Left cardiac atrium (tissue), 4 donors: Measurements from ENCODE around the gene DNM1L. TPM values are rescaled to one million over a fixed set of nuclear protein-coding genes. Genes with fewer than 3 reads are reported as not detected.
"Not testable (repeated sequence)": the region's sequence is repeated elsewhere in the genome, so short reads cannot be mapped to it uniquely, and the experiment has no call there.

Experiments
- ATAC-seq, 2 donors: fragments of 200-7000 bp; cut with Tn5 transposase; one replicate each; pipeline ENCODE4 v1.9.1; 2020; ENCODE audit warnings: mild to moderate bottlenecking in 2 of 2, moderate library complexity in 2 of 2
- DNase-seq: peaks from one replicate; pipeline ENCODE4 v3.0.0-alpha.2; 2020
- intact Hi-C, 2 donors: fragments of 100-400 bp; cut with DNase I; formaldehyde crosslinking; loops; one replicate each; pipeline versions ENCODE4 v1.14.1 to v1.15.1; 2022 to 2023
- total RNA-seq, 2 donors: library from RNA; stranded (reverse); fragmentation: NEBNext Ultra II Directional; extraction: Animal tissue kit (Norgen Biotek cat#: 25700); gene quantifications; one replicate each; pipeline ENCODE4 v1.2.1, GENCODE V29; 2021
- donor health status: DM: no; HTN: yes; CAD: no.
- donor health status: DM: no; HTN: yes; CAD: no; lungs with severe emphysema.
- donor health status: DM: yes; HTN: yes; CAD: no.
- donor health status: Dilated cardiomyopathy.

The DNM1L gene
- total RNA-seq, 2 donors from 2014 or later = 55.6 to 69.1 TPM

DNA sequence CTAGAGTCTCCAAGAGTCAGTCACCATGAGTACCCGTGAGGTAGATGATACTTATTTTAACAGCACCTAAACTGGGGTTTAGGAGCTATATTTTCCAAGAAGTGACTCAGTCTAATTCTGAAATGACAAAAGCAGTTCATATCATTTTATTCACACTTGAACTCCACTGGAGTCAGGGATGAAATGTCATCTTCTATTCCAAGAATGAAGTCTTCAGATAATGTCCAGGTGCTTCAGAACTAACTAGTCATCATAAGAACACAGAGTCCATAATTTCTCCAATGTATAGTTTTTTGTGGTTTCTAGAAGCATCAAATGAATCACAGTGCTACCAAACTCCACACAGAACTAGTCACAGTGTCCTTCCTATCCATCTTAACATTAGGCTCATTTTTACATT lies 13.3 kb downstream of the DNM1L start:
- DNase-seq = no peak
- intact Hi-C loops = no loop called here
- no peak for ATAC-seq

DNA sequence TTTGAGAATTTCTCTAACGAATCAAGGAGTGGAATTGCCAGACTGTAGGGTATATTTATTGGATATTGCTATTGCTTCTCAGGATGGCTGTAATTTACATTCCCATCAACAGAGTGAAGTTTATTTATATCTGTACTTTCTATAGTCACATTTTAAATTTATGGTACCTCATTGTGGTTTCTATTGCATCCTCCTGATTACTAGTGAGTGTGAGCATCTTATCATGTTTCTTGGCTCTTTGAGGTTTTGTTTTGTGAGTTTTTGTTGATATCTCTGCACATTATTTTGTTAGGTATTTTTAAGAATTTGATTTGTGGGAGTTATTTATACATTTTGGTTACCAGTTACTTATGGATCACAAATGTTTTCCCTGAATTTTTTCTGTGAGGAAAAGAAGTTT lies 13.9 kb downstream of the DNM1L start:
- intact Hi-C loops = no loop called here
- ATAC-seq (no peak), DNase-seq (no peak)

DNA sequence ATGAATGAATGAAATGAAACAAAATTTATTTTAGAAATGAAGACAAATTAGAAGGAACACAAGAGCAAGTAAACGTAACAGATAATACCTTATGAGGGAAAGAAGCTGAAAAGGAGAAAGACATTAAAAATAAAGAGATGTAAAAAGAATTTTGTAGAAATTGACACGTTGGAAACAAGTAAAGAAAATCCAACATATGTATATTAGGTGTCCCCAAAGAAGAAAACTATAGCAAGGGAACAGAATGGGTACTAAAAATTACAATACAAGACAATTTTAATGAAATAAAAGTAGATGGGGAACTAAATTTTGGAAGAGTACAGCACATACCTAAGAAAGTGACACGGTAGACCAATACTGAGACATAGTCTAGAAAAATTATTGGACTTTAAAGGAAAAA lies 16.7 kb downstream of the DNM1L start:
- ATAC-seq (no peak), DNase-seq (no peak)
- intact Hi-C loops = no loop called here

DNA sequence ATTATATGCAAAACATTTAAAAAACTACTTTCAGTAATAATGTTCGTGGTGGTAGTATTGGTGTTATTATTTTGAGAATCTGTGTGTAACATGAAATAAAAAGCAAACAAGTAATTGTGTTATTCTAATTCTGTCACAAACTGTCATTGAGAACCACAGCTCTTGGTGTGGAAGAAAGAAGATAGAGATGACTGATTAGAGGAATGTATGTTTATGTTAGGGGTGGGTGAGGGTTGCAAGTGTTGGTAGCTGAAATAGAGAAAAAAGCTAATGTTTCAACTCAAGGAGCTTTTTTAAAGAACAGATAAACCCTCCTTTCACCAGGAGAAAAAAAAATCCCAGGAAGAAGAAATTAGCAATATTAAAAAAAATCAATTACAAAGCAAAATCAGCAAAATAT lies 18.3 kb downstream of the DNM1L start:
- intact Hi-C loops = no loop called here
- ATAC-seq (no peak), DNase-seq (no peak)

DNA sequence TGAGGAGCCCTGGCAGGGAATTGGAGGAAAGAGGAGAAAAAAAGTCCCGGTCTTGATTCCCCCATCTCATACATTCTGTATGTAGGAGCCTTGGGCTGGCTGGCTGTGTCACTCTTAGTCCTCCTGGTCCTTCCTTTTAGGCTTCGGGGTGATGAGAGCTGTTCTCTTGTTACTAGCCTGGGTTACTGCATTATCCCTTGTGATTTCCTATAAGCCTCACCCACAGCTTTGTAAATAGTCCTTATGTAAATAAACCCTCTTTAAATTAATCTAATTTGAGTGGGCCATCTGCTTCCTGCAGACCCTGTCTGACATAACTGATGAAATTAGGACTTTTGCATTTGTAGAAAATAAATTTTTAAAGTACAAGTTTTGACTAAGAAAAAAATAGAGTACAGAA lies 19.2 kb downstream of the DNM1L start:
- no peak for DNase-seq
- no peak for ATAC-seq
- intact Hi-C loops = no loop called here

DNA sequence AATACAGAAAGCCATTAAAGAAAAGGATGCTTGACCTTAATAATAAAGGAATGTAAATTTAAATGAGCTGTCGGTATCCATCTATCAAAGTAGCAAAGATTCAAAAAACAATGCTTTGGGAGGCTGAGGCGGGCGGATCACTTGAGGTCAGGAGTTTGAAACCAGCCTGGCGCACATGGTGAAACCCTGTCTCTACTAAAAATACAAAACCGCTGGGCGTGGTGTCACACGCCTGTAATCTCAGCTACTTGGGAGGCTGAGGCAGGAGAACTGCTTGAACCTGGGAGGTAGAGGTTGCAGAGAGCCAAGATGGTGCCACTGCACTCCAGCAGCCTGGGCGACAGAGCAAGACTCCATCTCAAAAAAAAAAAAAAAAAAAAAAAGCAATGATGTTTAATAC lies 20.3 kb downstream of the DNM1L start:
- intact Hi-C loops, ATAC-seq: not testable (repeated sequence)

DNA sequence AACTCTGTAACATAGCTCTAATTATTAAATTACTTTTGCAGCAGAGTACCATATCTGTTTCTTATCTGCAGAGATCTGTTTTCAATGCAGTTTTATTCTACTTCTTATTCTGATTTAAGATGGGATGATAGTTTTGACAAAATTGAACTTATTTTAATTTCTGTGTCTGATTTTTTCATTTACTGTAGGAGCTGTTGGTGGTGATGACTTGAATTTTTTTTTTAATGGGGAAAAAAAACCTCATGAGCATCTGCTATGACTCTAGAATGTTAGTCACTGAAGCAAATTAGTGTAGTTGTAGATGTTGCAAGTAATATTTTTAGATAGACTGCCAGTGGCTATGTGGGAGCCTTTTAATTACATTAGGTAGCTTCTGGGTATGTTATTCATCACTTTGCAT lies 23.4 kb downstream of the DNM1L start:
- ATAC-seq (no peak), DNase-seq (no peak)
- intact Hi-C loops = no loop called here

More for the DNA sequence above, 20.3 kb downstream of the DNM1L start:
- DNase-seq = not testable (repeated sequence)

DNA sequence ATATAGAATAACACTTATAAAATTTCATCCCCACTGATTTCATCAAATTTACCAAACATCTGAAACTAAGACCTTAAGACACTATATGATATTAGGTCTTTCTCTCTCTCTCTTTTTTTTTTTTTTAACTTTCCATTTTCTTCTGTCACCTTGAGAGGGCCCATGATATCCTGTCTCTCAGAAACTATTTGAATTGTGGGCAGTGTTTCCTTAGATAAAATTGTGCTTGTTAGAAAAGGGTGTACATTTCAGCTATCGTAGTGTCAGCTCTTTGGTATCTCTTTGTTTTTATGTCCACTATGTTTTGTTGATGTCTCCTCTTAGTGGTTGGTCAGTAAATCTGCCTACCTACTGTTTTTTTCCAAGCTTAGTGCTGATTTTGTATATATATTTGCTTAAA lies 23.8 kb downstream of the DNM1L start:
- no peak for ATAC-seq
- DNase-seq = no peak
- intact Hi-C loops = no loop called here

DNA sequence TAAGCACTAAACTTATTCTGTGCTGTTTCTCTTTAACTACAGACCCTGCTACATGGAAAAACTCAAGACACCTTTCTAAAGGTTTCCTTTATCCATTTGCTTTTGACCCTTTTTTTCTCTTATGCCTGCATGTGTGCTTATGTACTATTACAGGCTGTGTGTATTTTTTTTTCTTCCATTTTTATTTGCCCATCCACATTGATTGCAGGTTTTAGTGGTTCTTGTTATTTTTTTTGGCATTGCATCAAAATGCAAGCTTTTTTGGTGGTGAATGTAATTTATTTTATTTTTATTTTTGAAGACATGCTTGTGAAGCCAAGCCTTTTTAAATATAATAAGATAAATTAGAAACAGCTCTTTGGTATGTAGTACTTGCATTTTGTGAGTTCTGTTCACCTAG lies 26.7 kb downstream of the DNM1L start:
- ATAC-seq (no peak), DNase-seq (no peak)
- intact Hi-C loops = no loop called here

DNA sequence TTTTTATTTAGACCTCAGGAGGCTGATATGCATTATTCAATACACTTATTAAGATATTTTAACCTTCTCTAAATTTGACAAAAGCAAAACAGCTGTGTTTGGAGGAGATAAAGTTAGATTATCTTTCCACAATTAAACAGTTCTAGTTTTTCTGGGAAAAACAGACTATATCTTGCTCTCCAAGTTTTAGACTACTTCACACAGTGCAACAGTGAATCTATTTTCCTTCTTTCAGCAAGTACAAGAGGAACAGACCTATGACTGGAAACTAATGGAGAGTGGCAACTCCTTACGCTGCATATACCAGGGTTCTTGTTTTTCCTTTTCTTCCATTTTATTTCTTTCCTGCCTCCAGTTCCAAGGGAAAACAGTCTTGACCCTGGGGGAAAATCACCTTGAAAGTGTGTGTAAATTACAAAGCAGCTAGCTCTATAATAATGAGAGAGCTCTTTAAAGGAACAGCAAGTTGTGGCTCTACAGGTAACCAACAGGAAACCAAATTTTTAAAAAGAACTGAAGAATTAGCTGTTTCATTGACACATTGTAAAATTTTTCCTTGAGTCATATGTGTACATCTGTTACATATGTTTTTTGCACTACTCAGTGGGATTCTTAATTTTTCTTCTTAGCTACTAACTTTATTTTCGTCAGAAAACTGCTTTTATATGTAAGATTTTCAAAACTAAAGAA lies 27.4 kb downstream of the DNM1L start:
- intact Hi-C loops = no loop called here
- no peak for DNase-seq
- no peak for ATAC-seq

DNA sequence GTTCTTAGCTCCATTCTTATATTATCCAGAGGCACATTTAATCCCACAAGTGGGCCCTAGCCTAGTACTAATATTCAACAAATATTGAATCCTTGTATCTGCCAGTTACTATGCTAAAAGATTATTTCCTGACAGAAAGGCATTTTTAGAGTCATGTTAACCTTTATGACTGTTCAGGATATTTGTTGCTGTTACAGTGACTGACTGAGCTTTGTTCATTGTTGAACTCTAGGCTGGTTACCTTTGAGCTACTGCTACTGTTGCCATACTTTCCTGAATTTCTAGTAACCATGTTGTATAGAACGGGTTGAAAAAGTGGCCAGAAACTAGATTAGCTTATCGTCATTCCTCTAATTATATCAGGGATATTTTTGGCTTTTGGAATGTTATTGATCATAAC lies 29.8 kb downstream of the DNM1L start:
- ATAC-seq (no peak), DNase-seq (no peak)
- intact Hi-C loops = no loop called here

DNA sequence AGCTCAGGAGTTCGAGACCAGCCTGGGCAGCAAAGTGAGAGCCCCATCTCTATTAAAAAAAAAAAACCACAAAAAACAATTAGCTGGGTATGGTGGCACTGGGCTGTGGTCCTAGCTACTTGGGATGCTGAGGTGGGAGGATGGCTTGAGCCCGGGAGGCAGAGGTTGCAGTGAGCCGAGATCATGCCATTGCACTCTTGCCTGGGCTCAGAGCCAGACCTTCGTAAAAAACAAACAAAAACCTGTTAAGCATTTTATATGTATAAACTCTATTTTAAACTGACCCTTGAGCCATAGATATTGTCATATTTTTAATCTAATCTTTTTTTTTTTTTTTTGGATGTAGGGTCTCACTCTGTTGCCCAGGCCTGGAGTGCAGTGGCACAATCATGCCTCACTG lies 35.7 kb downstream of the DNM1L start:
- DNase-seq (no peak), ATAC-seq (no peak)
- intact Hi-C loops = no loop called here

DNA sequence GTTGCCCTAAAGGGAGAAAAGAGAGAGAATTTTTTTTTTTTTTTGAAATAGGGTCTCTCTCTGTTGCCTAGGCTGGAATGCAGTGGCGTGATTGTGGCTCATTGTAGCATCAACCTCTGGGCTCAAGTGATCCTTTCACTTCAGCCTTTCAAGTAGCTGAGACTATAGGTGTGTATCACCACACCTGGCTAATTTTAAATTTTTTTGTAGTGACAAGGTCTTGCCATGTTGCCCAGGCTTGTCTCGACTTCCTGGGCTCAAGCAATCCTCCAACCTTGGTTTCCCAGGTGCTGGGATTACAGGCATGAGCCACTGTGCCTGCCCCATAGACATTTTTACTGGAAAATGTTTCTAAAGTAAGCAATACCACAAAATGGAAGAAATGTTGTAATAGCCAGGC lies 39.8 kb downstream of the DNM1L start:
- ATAC-seq = no peak

DNA sequence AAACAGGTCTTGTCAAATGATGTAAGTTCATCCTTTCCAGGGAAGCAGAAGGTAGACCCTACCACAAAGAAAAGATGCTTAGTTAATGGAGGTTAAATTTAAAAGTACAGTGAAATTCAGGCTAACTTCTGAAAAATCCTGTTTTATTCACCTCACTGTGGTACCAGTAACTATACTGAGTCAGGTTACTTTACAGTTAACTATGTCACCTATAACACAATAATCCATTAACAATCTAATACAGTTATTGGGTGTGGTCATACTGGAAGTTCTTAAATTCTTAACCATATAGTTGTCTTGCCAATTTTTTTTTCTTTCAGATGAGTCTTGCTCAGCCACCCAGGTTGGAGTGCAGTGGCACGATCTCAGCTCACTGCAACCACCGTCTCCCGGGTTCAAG lies 46.2 kb downstream of the DNM1L start:
- intact Hi-C loops, DNase-seq, ATAC-seq: not testable (repeated sequence)

More for the DNA sequence above, 39.8 kb downstream of the DNM1L start:
- intact Hi-C loops = no loop called here
- DNase-seq = no peak

DNA sequence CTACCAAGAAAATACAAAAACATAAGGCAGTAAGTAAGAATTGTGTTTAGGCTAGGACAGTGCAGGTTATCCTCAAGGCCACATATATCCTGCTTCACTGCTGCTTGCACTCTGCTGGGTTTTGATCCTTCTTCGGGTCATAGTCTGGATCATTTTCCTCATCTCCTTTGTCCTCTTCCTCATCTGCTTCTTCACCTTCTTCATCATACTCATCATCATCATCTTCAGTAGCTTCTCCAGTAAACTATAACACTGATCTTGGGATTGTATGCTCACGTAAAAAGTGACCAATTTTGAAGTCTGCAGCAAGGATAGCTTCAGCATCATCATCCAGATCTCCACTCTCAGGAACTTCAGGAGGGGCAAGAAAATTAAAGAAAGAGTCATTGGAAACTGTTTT lies 47.2 kb downstream of the DNM1L start:
- DNase-seq (no peak), ATAC-seq (no peak)
- intact Hi-C loops = no loop called here

DNA sequence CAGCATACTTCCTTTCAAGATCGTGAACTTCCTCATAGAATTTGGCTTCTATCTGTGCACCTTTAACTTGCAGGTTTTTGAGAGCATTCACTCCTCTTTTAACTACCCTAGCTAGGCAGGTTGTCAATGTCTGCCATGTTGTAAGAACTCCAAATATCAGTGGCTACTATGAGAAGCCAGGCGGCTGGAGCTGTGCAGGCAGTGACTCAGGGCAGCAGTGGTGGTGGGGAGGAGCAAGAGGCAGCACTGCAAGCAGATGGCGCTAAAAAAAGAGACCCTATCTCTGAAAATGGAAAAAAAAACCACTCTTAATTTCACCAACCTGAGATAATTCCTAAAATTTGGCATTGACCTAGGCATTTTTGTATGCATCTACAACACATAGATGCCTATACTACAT lies 48.1 kb downstream of the DNM1L start:
- DNase-seq = no peak
- no peak for ATAC-seq

DNA sequence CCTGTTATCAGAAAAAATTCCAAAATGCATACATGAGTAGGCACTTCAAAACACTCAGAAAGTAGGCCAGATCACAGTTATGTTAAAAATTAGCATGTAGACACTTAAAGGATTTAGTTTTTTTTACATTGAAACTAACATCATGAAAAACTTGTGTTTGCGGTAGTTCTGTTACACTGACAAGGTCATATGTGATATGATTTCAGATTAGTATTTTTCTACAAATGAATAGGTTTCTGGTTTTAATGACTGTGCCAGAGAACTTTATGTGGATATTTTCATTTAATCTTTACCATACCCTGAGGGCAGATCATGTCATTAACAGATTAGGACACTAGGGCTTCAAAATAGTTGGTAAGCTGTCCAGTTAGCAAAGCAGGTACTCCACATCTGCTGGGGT lies 55.9 kb downstream of the DNM1L start:
- intact Hi-C loops = no loop called here
- ATAC-seq = no peak
- no peak for DNase-seq

More for the DNA sequence above, 48.1 kb downstream of the DNM1L start:
- intact Hi-C loops = no loop called here

DNA sequence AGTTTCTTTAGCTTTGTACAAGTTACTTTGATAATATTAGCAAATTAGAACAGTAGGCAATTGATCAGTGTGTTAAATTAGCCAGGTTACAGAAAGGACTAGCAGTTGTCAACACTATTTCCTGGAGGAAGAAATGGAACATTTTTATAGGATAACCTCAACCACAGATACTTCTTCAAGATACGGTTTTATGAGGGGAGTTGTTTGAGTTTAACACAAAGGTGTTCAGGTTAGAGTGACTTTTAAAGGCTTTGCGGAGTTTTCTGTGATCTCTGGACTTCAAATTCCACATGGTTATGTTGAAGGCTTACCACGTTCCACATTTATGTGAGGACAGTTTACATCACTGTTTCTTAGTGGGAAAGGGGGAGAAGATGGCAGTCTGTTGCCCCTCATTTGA lies 57.3 kb downstream of the DNM1L start:
- intact Hi-C loops = no loop called here
- no peak for DNase-seq
- ATAC-seq = no peak

DNA sequence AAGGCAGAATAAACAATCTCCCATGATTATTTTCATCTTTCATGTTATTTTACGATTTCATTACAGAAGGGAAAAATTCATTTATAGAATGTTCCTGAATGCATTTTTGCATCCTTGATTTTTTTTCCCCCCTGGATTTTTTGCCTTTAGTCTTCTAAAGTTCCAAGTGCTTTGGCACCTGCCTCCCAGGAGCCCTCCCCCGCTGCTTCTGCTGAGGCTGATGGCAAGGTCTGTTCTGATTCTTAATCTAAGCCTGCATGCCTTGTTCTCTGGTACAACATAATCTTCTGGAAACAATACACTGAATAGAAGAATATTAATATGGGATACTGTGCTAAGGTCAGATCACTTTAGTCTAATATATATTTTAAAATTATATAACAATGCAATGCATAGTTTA lies 58.6 kb downstream of the DNM1L start:
- ATAC-seq = no peak
- no peak for DNase-seq
- intact Hi-C loops = no loop called here

DNA sequence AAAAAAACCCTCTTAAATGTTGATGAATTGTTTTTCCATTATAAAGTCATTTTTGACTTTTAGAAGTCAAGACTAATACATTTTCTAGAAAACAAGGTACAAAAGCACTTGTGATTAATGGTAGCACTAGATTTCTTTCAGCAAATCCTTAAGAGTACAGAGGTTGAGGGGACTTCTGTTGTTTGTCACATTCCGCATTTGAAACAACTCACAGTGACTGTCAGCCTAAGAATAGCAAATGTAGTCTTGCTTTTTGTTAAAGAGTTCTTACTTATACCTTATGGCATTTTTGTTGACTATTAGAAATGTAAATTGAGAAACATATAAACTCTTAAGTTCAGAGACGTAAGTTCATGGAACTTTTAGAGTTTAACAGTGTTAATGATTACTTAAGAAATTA lies 60.2 kb downstream of the DNM1L start:
- no peak for ATAC-seq
- DNase-seq = no peak
- intact Hi-C loops = no loop called here

DNA sequence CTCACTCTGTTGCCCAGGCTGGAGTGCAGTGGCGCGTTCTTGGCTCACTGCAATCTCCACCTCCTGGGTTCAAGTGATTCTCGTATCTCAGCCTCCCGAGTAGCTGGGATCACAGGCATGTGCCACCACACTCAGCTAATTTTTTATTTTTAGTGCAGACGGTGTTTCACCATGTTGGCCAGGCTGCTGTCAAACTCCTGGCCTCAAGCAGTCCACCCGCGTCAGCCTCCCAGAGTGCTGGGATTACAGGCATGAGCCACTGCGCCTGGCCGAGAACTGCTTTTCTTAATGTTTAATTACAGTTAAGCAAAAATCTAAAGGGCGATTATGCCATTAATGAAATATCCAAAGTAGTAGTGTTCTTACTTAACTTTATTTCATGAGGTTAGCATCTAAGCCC lies 63.0 kb downstream of the DNM1L start:
- DNase-seq (no peak), ATAC-seq (no peak)
- intact Hi-C loops = no loop called here

DNA sequence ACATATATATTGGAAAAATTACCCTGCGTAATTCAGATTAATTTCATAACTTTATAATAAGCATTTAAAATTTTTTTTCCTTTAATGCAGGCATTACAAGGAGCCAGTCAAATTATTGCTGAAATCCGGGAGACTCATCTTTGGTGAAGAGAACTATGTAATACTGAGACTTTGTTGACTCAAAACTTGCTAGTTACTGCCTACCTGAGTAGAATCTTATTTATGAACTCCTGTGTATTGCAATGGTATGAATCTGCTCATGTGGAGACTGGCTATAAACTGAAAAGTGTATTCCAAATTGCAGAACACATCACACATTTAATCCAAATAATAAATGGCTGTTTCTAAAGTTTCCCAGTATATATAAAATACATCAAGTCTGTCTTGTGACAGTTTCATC lies 64.2 kb downstream of the DNM1L start:
- DNase-seq = no peak
- intact Hi-C loops = no loop called here
- no peak for ATAC-seq
